H9 (cell line): Measurements from ENCODE around the gene HSPH1. TPM values are rescaled to one million over a fixed set of nuclear protein-coding genes. Genes with fewer than 3 reads are reported as not detected.
A peak's percentile ranks its signal among the peaks of the same experiment; 100 is the strongest.

ENCODE experiments used
- DNase-seq: peaks from one replicate; pipeline ENCODE4 v3.0.0-alpha.2; 2017
- H2AFZ ChIP-seq: one replicate; pipeline ENCODE4 v1.6.1; 2013; ENCODE audit warnings: mild to moderate bottlenecking, low read length, control low read depth, moderate library complexity
- H2AK5ac ChIP-seq: 2 replicates; pipeline ENCODE4 v1.6.1; 2013; ENCODE audit warnings: low read length, control low read depth, mixed read lengths; ENCODE audit not compliant: insufficient read length
- H2BK120ac ChIP-seq: one replicate; pipeline ENCODE4 v1.6.1; 2013; ENCODE audit warnings: low read depth, mild to moderate bottlenecking, low read length, control low read depth, inconsistent platforms; ENCODE audit not compliant: poor library complexity, severe bottlenecking
- H2BK12ac ChIP-seq: 2 replicates; pipeline ENCODE4 v1.6.1; 2013; ENCODE audit warnings: low read length, control low read depth, mixed read lengths, low read depth; ENCODE audit not compliant: insufficient read length
- H2BK15ac ChIP-seq: 2 replicates; pipeline ENCODE4 v1.6.1; 2013; ENCODE audit warnings: low read depth, low read length, control low read depth
- H2BK20ac ChIP-seq: one replicate; pipeline ENCODE4 v1.6.1; 2013; ENCODE audit warnings: low read depth, mild to moderate bottlenecking, low read length, control low read depth, inconsistent platforms; ENCODE audit not compliant: poor library complexity, severe bottlenecking
- H2BK5ac ChIP-seq: 2 replicates; pipeline ENCODE4 v1.6.1; 2013; ENCODE audit warnings: low read length, control low read depth, mixed read lengths; ENCODE audit not compliant: insufficient read length
- H3K14ac ChIP-seq: 2 replicates; pipeline ENCODE4 v1.6.1; 2013; ENCODE audit warnings: low read length, control low read depth; ENCODE audit not compliant: insufficient read depth
- H3K18ac ChIP-seq: 2 replicates; pipeline ENCODE4 v1.6.1; 2013; ENCODE audit warnings: low read depth, mild to moderate bottlenecking, mixed read lengths, low read length, control low read depth; ENCODE audit not compliant: insufficient read length
- H3K23ac ChIP-seq: 2 replicates; pipeline ENCODE4 v1.6.1; 2013; ENCODE audit warnings: low read length, control low read depth, mixed read lengths, low read depth; ENCODE audit not compliant: insufficient read length
- H3K23me2 ChIP-seq: 2 replicates; pipeline ENCODE4 v1.6.1; 2013; ENCODE audit warnings: low read depth, mild to moderate bottlenecking, mixed read lengths, low read length, control low read depth; ENCODE audit not compliant: insufficient read length, poor library complexity, severe bottlenecking
- H3K27ac ChIP-seq: 2 replicates; pipeline ENCODE4 v1.5.1; 2013; ENCODE audit warnings: low read length, control low read depth, mixed read lengths, low read depth; ENCODE audit not compliant: insufficient read length
- H3K27me3 ChIP-seq: 2 replicates; pipeline ENCODE4 v1.6.1; 2013; ENCODE audit warnings: low read length, control low read depth, inconsistent platforms; ENCODE audit not compliant: insufficient read depth
- H3K4ac ChIP-seq: 2 replicates; pipeline ENCODE4 v1.6.1; 2013; ENCODE audit warnings: low read depth, mild to moderate bottlenecking, control low read depth, inconsistent platforms, low read length, moderate library complexity
- H3K4me1 ChIP-seq: 2 replicates; pipeline ENCODE4 v1.6.1; 2013; ENCODE audit warnings: low read length, control low read depth, inconsistent platforms; ENCODE audit not compliant: insufficient read depth
- H3K4me2 ChIP-seq: 2 replicates; pipeline ENCODE4 v1.6.1; 2013; ENCODE audit warnings: low read length, control low read depth, mixed read lengths; ENCODE audit not compliant: insufficient read length, insufficient read depth
- H3K56ac ChIP-seq: 2 replicates; pipeline ENCODE4 v1.6.1; 2013; ENCODE audit warnings: low read depth, mild to moderate bottlenecking, mixed read lengths, low read length, control low read depth; ENCODE audit not compliant: insufficient read length
- H3K79me1 ChIP-seq: 2 replicates; pipeline ENCODE4 v1.6.1; 2013; ENCODE audit warnings: low read depth, mild to moderate bottlenecking, moderate library complexity, low read length, control low read depth, inconsistent platforms; ENCODE audit not compliant: insufficient read depth, poor library complexity, severe bottlenecking
- H3K79me2 ChIP-seq: 2 replicates; pipeline ENCODE4 v1.6.1; 2013; ENCODE audit warnings: low read length, control low read depth, inconsistent platforms; ENCODE audit not compliant: insufficient read depth
- H3K9ac ChIP-seq: 2 replicates; pipeline ENCODE4 v1.6.1; 2013; ENCODE audit warnings: low read length, control low read depth, mixed read lengths; ENCODE audit not compliant: insufficient read length; ENCODE audit errors: extremely low read depth
- H3K9me3 ChIP-seq: one replicate; pipeline ENCODE4 v1.6.1; 2013; ENCODE audit warnings: low read depth, low read length, inconsistent platforms; ENCODE audit not compliant: control insufficient read depth
- H3T11ph ChIP-seq: one replicate; pipeline ENCODE4 v1.6.1; 2013; ENCODE audit warnings: mild to moderate bottlenecking, low read length, control low read depth, inconsistent platforms
- H4K20me1 ChIP-seq: one replicate; pipeline ENCODE4 v1.6.1; 2013; ENCODE audit not compliant: control insufficient read depth, insufficient read length, insufficient read depth
- H4K5ac ChIP-seq: 2 replicates; pipeline ENCODE4 v1.6.1; 2013; ENCODE audit warnings: low read depth, mild to moderate bottlenecking, mixed read lengths, low read length, control low read depth; ENCODE audit not compliant: insufficient read length
- H4K8ac ChIP-seq: replicated peaks from 2 replicates; pipeline ENCODE4 v1.6.1; 2013; ENCODE audit warnings: low read length, control low read depth, mixed read lengths, low read depth; ENCODE audit not compliant: insufficient read length
- H4K91ac ChIP-seq: 2 replicates; pipeline ENCODE4 v1.6.1; 2013; ENCODE audit warnings: low read depth, mild to moderate bottlenecking, moderate library complexity, mixed read lengths, low read length, control low read depth; ENCODE audit not compliant: insufficient read length
- H3K27ac Mint-ChIP-seq, 3 experiments: 2 replicates in 2 of 3; 3 replicates in 1 of 3; pipeline ENCODE4 v1.8.0; 2020 to 2021; ENCODE audit warnings: mixed read lengths in 3 of 3, mild to moderate bottlenecking in 1 of 3, moderate library complexity in 1 of 3
- H3K27me3 Mint-ChIP-seq: 2 replicates; pipeline ENCODE4 v1.8.0; 2021; ENCODE audit warnings: low read depth, mild to moderate bottlenecking, moderate library complexity, mixed read lengths
- H3K36me3 Mint-ChIP-seq, 3 experiments: 2 replicates in 2 of 3; 3 replicates in 1 of 3; pipeline ENCODE4 v1.8.0; 2020 to 2021; ENCODE audit warnings: low read depth in 3 of 3, mixed read lengths in 3 of 3; ENCODE audit not compliant: insufficient read depth in 1 of 3
- H3K4me1 Mint-ChIP-seq, 2 experiments: 2 replicates each; pipeline ENCODE4 v1.8.0; 2020; ENCODE audit warnings: mixed read lengths in 2 of 2
- H3K4me3 Mint-ChIP-seq, 2 experiments: 2 replicates in 1 of 2; 3 replicates in 1 of 2; pipeline ENCODE4 v1.8.0; 2020 to 2021; ENCODE audit warnings: mild to moderate bottlenecking in 2 of 2, mixed read lengths in 2 of 2, moderate library complexity in 1 of 2
- H3K9me3 Mint-ChIP-seq, 2 experiments: 2 replicates in 1 of 2; 3 replicates in 1 of 2; pipeline ENCODE4 v1.8.0; 2020; ENCODE audit warnings: mild to moderate bottlenecking in 2 of 2, mixed read lengths in 2 of 2, moderate library complexity in 1 of 2
- CTCF ChIP-seq: fragments of 200-600 bp; sonication (generic); conservative IDR thresholded peaks from 3 replicates; pipeline ENCODE4 v1.8.0; 2021; ENCODE audit warnings: antibody characterized with exemption, mild to moderate bottlenecking
- whole genome bisulfite sequencing: extraction: QIAGEN DNeasy Blood & Tissue Kit; methylation state at CpG from one replicate; pipeline ENCODE4 v1.1.7; 2013; ENCODE audit warnings: missing lambda C conversion rate, low lambda C conversion rate, mixed read lengths; ENCODE audit not compliant: insufficient read length; ENCODE audit errors: extremely low coverage; 5-methylcytosine and 5-hydroxymethylcytosine counted together
- long read RNA-seq: library from polyadenylated mRNA; unstranded; transcript quantifications from one replicate; pipeline ENCODE4 v2.0.0, GENCODE V29; 2020
- total RNA-seq: library from RNA; stranded (reverse); gene quantifications from 2 replicates; pipeline ENCODE4 v1.2.1, GENCODE V29; 2021

Gene HSPH1
- 141 and 145 TPM in 2 replicates for total RNA-seq
- long read RNA-seq, full-length matches to known transcripts: 119 of 525 reads
- long read RNA-seq, partial matches to known transcripts: 386 of 525 reads
- long read RNA-seq, other reads (novel, unspliced or antisense): 20 of 525 reads

GRCh38 chr13:31161557-31162150 is at the start of gene HSPH1:
Gene HSPH1, minus strand, starts transcription at chr13:31161904. Its CDS starts 322 bp downstream, at chr13:31161582.
- no peaks in the 10 kb centered on the region for H3K4me1 ChIP-seq
- H4K20me1 ChIP-seq: no peaks in the 10 kb centered on the region
- TF ChIP-seq CTCF: peak; percentile 38; the same call in 2 of the 3 replicates
- no peaks in the 10 kb centered on the region for H3K27me3 ChIP-seq
- peaks cover 14% of the 10 kb centered on the region; the same call in 1 of the 2 replicates for H3K79me2 ChIP-seq
- Mint-ChIP-seq H3K4me3 (peak within 1 kb of the TSS; percentile 93 to 94), H3K27ac (peak within 1 kb of the TSS; percentile 44 to 98 (median 91)), H3K36me3 (peaks cover 3 to 20% (median 8%) of the 10 kb centered on the region in 3 experiments; a peak in 5 of 7 replicates), H3K9me3 (no peaks in the 10 kb centered on the region), H3K4me1 (peaks cover 21 to 25% of the 10 kb centered on the region in 2 experiments), H3K27me3 (no peaks in the 10 kb centered on the region)
- H2AK5ac ChIP-seq: no peak within 1 kb of the TSS
- peak within 1 kb of the TSS; percentile 81 for H3K14ac ChIP-seq
- H4K8ac ChIP-seq: no peak within 1 kb of the TSS
- H2BK120ac ChIP-seq: no peak within 1 kb of the TSS
- H2AFZ ChIP-seq: peak within 1 kb of the TSS; percentile 100
- H3K27ac ChIP-seq: no peak within 1 kb of the TSS
- no peak within 1 kb of the TSS for H3T11ph ChIP-seq
- no CpG with 5 or more reads among the region's 54 CpGs for WGBS
- no peak within 1 kb of the TSS for H2BK20ac ChIP-seq
- no peak within 1 kb of the TSS for H2BK12ac ChIP-seq
- peak within 1 kb of the TSS; percentile 83 for H3K18ac ChIP-seq
- peak; percentile 98 for DNase-seq
- no peak within 1 kb of the TSS for H3K23ac ChIP-seq
- no peaks in the 10 kb centered on the region for H3K9me3 ChIP-seq
- no peak within 1 kb of the TSS for H4K91ac ChIP-seq
- H3K23me2 ChIP-seq: no peaks in the 10 kb centered on the region
- peak within 1 kb of the TSS; percentile 95 for H3K9ac ChIP-seq
- no peak within 1 kb of the TSS for H4K5ac ChIP-seq
- no peak within 1 kb of the TSS for H3K4ac ChIP-seq
- no peaks in the 10 kb centered on the region for H3K79me1 ChIP-seq
- H3K56ac ChIP-seq: no peak within 1 kb of the TSS
- H3K4me2 ChIP-seq: peak within 1 kb of the TSS; percentile 58
- no peak within 1 kb of the TSS; the same call in 1 of the 2 replicates for H2BK15ac ChIP-seq
- H2BK5ac ChIP-seq: no peak within 1 kb of the TSS
